ENCODE results near the gene LGR6.

GRCh38 chr1:202167708-202168415, 25.7 kb upstream of the LGR6 start:
- TF ChIP-seq POLR2AphosphoS5 (IDR thresholded peaks at IDR 0.05; ENCODE audit: low read depth, low read length) (no peak), SIN3A (IDR thresholded peaks at IDR 0.05; ENCODE audit: borderline replicate concordance, insufficient read depth, low read length) (no peak)

Measured in PFSK-1 (cell line).